Fibroblast of upper back skin (primary cell): ENCODE data around the gene PLK3.
"Not testable (repeated sequence)": the region's sequence is repeated elsewhere in the genome, so short reads cannot be mapped to it uniquely, and the experiment has no call there.

Experiments used
- DNase-seq: peaks from one replicate; pipeline ENCODE4 v3.0.0-alpha.2; 2013

PLK3 gene

DNA sequence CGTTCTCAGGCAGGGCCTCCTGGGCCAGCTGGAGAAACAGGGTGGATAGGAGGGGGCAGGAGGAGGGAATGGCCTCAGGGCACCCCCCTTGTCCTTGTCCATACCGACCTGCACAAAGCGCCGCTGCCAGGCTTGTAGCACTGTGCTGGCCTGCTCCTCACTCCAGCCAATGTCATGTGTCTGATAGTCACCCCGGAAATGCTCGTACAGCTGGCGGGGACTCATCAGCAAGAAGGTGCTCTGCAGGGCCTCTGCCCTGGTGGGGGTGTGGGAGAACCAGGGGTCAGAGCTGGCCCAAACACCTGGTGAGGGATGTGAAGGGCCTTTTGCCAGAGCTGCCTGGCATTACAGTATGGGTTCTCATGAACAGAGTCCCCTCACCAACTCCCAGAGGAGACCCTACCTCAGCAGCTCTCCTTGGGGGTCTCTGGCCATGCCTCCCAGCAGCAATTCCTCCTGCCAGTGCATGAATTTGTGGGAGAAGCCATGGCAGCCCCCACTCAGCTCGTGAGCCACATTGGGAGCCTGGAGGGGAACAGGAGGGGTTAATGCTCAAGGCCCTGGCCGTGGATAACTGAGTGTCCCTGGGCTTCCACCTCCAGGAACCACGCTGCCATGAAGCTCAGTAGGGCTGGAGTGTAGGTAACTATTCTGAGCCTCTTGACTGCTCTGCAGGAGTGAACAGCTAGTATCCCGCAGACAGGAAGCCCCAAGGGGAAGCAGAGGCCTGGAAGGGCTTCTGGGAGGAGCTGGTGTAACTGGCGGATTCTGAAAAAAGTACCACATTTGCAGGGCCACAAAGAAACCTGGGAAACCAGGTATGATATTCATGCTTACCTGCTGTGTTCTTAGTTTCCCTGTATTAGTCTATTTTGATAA is 29.6 kb downstream of the PLK3 start:
- no peak for DNase-seq

DNA sequence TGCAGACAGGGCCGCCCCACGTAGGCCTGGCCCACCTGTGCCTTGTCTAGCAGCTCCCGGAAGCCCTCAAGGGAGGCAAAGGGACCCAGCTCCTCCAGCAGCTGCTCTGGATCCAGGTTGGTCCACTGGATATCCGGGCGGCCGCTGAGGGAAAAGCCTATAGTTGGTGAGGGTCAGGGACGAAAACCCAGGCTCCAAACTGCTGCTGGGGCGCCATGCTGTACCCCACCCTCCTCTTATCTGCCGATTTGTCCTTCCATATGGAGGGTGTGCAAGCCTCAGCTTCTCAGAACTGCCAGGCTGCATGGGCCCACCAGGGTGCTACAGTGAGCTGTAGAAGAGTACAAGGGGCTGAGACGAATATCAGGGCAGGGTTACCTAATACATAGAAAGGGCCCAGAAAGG is 30.7 kb downstream of the PLK3 start:
- DNase-seq: no peak

DNA sequence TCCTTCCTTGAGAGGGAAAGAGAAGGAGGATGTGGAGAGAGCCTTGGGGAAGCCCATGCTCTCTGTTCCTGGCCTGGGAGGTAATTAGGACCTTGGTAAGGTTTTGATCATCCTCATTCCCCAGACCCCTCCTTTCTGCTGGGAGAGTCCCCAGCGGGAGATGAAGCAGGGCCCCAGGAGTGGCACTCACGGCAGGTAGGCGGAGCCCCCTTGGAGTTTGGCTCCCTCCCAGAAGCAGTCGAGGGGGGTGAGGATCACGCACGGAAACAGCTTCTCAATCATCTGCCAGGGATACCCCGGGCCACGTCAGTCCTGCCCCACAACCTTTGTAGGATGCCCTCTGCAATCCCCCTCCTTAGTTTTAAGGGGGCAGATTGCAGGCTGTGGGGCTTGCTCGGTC is 31.3 kb downstream of the PLK3 start:
- no peak for DNase-seq

DNA sequence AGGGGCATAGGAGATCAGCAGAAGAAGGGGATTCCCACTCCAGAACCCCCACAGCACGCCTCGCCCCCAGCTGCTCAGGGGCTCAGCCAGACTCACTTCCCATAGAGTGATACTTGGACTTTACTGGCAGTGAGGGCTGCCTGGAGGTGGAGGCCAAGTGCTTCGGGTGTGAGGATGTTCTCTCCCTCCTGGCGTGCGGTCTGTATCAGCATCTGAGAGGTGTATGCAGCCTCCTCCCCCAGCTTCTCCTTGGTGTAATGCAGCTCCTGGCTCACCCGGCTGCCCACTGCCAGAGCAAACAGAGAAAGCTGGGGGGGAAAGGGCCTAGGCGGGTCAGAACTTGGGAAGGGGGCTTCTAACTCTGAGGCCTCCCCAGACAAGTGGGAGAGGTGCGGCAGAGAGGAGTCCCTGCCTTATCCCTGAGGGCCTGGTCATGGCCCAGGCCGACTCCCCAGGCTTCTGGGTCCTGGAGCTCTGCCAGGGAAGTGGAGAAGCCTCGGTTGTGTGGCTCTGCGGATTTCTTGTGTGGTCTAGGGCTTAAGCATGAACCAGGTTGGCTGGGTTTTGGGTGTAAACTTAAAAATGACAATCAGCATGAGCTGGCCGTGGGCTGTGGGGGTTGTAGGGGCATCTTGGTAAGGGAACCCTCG is 32.0 kb downstream of the PLK3 start:
- no peak for DNase-seq

DNA sequence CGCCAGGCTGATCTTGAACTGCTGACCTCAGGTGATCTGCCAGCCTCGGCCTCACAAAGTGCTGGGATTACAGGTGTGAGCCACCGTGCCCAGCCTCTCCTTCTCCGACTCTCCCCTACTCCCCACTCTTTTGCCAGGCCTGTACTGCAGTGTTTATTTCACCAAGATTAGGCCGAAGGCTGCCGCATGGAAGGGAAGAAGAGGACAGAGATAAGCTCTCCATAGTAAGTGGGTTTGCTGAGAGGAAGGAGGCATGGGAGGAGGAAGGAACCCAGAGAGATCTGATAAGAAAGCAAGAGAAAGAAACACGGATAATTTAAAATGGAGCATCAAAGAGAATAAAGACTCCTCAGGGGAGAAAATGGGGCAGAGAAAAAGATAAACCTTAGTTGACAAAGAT is 34.2 kb downstream of the PLK3 start:
- DNase-seq: no peak

DNA sequence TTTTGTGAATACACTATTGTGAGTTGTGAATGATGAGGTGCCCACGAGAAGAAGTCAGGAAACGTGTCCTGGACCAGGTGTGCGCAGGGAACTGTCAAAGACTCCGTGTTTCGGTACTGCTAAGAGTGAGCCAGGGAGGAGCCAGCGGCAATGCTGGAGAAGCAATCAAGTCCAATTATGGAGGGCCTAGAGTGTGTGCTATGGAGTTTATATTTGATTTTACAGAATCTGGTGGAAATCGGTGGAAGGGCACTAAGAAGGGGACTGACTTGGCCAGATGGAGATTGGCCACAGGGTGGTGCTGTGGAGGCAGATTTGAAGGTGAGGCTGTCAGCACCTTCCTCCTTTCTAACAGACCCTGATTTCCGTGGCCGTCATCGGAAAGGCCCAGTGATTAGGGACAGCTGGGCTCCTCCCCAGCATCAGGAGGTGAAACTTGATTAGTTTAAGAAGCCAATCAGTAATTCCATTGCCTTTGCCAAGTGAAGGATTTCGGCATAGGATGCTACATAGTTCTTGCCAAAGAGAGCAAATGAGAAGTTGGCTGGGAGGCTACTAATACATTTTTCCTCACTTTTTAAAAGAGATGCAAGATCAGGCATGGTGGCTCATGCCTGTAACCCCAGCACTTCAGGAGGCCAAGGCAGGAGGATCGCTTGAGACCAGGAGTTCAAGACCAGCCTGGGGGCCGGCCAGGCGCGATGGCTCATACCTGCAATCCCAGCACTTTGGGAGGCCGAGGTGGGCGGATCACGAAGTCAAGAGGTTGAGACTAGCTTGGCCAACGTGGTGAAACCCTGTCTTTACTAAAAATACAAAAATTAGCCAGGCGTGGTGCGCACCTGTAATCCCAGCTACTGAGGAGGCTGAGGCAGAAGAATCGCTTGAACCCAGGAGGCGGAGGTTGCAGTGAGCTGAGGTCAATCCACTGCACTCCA is 35.8 kb downstream of the PLK3 start:
- peak; percentile 77 for DNase-seq

DNA sequence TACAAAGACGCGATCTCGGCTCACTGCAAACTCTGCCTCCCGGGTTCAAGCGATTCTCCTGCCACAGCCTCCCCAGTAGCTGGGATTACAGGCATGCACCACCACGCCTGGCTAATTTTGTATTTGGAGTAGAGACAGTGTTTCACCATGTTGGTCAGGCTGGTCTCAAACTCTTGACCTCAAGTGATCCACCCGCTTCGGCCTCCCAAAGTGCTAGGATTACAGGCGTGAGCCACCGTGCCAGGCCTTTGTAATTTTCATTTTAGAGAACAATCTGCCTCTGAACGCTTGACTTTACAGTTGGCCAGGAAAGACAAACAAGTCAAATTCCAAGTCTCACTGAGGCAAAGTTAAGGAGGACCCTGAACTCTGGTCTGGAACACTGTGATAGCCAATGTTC is 38.1 kb downstream of the PLK3 start:
- DNase-seq: not testable (repeated sequence)

DNA sequence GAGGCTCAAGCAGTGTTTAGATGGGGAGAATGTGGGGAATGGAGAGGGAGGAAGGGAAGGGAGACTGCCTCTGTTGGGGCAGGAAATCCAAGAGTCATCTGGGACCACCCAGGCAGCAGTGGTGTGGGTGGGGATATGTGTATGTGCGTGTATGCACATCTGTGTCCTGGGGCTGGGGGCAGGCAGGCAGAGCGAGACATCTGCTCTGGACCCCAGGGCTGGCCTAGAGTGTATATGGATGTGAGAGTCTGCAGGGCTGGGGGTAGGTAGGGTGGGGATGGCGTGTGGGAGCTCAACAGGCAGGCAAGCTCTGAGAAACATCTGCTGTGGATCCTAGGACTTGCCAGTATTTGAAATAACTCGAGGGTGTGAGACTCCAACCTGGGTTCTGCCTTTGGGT is 39.4 kb downstream of the PLK3 start:
- peak; percentile 52 for DNase-seq

DNA sequence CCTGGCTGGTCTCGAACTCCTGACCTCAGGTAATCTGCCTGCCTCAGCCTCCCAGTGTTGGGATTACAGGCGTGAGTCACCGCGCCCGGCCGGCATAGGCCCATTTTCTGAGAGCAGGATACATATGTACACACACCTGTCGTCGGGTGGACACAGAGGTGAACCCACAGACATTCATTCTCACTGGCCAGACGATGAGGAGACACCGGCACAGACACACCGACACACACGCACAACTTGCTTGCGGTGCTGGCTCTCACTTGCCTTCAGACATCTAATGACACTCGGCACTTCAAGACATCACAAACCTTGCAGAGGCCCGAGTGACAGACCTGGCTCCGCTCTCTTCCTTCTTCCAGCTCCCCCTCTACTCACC is 42.3 kb downstream of the PLK3 start:
- no peak for DNase-seq

DNA sequence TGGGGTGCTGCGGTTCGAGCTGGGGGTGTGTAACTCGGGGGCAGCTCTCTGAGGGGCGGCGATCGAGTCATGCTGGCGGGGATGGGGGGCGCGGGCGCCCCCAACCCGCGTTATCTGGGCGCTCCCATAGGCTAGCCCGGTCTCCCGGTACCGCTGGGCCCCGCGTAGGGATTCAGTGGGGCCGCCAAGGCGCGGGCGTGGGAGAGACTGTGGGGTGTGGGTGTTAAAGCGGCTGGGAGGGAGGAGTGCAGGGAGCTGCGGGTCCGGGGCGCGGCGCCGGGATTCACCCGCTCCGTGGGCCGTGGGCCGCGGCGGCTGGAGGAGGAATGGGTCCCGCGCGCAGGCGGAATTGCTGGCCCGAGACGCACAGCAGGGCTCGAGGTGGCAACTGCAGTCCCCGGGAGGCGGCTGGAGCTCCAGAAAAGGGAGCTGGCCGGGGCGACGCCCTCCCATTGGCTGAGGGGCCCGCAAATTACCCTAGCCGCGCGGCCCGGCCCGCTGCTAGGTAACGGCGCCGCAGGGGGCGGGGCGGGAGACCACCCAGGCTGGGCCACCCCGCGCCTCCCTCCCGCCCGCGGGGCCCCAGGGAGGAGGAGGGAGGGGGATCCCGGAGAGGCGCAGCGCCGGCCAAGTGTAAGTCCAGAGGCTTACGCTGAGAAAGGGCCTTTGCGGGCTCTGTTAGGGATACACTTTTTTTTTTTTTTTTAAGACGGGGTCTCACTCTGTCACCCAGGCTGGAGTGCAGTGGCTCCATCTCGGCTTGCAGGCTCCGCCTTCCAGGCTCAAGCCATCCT is 42.9 kb downstream of the PLK3 start, which contains the start of gene PTCH2:
Gene PTCH2 (minus strand): TSS at position 392 of the 794 bp plus-strand sequence. CDS start 321 bp downstream, at position 71.
- DNase-seq: peak; percentile 77

DNA sequence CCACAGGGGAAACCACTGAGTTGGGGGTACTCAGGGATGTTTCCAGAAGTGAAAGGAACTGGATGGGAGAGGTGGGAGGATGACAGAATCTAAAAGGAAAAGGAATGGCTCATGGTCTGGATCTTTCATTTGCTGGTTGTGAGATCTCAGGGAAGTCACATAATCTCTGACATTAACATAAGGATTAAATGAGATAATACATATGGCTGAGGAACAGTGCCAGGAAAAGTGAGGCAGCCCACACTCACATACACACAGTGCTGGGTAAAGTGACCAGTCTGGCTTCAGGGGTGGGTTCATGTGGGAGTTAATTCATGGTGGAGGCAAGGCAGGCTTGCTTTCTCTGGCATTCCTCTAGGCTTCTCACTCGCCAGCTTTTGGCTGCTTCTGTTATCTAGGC is 46.8 kb downstream of the PLK3 start:
- DNase-seq: no peak

DNA sequence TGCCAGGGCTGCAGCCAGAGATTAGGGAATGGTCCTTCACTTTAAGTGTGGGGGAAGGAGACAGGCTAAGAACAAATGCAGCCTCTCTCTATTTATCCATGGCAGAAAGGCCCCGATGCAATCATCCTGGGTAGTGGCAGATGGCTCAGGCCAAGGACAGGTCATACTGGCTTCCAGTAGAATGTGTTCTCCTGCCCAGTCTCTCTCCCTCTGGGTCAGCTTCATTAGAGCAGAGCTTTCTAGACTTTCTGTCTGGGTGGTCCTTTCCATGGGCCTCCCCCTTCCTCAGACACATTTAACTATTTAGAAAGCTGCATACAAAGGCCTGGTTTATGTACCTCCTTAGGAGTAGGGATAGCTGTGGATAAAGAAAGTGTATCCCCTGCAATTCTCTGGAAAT is 47.7 kb downstream of the PLK3 start:
- no peak for DNase-seq

DNA sequence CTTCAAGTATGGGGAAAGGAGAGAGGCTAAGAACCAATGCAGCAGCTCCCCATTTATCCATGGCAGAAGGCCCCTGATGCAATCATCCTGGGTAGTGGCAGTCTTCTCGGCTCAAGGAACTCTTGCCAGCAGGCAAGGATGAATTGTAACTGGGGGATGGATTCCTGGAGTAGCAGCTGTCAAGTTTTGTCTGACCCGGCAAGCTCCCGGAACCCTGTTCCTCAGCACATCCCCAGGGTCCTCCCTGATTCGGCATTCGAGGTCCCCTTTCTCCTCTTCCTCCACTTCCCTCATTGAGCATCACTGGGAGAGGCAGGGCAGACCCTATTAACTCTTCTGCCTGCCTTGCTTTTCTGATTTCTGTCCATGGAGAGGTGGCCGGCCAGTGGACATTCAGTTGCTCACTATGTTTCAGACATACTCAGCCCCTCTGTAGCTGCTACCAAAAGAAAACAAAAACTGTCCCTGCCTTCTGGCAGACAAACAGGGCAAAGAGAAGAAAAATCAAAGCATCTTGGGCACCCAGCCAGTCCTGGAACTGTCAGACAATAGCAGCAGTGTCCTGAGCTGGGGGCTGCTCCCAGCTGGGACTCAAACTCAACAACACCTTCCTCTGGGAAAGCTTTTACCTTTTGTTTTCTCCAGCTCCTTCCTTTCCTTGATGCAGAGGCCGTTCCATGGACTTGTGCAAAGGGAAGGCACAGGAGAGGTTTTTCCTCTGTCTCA is 48.4 kb downstream of the PLK3 start:
- no peak for DNase-seq

DNA sequence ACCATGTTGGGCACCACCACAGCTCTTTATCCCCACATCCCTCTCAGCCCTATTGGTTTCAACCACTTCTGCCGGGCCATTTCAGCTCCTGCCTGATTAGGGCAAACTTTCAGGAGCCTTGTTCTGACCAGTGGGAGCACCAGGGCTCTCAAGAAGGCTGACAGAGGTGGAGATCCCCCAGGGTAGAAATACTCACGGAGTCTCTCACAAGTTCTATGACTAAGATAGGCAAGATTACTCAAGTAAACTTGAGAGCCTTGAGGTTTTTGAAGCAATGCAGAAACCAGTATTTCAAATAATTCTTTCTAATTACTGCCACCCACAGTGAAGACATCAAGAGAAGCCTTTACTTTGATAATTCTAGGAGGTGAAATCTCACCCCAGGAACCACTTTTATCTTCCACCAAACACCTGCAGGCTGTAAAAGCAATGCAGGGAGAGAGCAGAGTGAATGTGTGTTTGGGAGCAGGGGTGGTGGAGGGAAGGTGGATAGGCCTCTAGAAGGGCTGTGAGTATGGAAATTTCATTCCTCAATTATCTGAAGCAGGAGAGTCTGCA is 49.5 kb downstream of the PLK3 start:
- DNase-seq: no peak

DNA sequence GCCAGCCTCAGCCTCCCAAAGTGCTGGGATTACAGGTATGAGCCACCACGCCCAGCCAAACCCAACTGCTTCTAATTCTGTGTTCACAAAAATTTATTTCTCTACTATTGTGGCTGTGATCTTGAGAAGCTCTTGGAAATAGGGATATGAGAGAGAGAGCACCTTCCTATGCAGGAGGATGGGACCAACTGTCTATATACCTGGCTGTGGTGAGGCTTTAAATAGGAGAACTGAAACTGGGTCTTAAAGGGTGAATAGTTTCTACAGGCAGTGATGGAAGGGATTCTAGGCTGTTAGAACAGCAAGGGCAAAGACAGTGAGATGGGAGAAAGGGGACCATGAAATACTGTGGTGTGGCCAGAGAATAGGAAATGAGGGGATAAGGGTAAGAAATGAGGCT is 51.1 kb downstream of the PLK3 start:
- DNase-seq: no peak

DNA sequence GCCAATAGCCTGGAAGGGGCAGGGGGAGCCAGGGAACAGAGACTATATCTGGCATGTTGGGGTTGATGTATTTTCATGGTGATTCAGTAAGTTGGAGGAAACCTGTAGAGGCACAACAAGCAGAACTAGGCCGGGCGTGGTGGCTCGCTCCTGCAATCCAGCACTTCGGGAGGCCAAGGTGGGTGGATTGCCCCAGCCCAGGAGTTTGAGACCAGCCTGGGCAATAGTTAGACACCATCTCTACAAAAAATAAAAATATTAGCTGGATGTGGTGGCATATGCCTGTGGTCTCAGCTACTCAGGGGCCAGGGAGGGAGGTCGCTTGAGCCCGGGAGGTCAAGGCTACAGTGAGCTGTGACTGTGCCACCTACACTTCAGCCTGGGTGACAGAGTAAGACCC is 53.0 kb downstream of the PLK3 start:
- DNase-seq: no peak

DNA sequence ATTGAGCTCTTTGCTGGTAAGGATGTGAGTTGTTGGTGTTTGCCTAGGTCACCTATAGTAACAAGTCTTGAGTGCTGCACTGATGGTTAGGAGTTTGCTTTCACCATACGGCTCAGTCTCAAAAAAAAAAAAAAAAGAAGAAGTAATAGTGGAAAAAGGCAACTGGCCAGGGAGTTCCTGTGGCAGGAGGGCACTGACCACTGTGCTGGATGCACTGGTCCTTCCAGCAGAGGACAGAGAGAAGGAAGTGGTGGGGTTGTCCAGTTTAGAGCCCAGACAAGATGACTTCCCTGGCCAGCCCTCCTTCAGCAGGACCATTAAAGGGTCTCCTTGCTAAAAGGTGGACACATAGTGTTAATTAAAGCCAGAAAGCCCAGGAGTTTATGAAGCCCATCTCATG is 54.8 kb downstream of the PLK3 start:
- DNase-seq: no peak
